HL-60 (cell line): Measurements from ENCODE around the gene ESR1.

ENCODE experiments used
- DNase-seq, 2 experiments: peaks; one replicate each; pipeline ENCODE4 v3.0.0-alpha.2; 2010 to 2020; ENCODE audit warnings: low read depth in 1 of 2, low spot score in 1 of 2
- H3K27ac ChIP-seq: fragments of 250-450 bp; sonication (Bioruptor Pico); replicated peaks from 2 replicates; pipeline ENCODE4 v1.5.1; 2020; ENCODE audit warnings: mild to moderate bottlenecking, moderate library complexity
- H3K27me3 ChIP-seq: fragments of 250-450 bp; sonication (Bioruptor Pico); 2 replicates; pipeline ENCODE4 v1.5.1; 2021; ENCODE audit warnings: mild to moderate bottlenecking, moderate library complexity; ENCODE audit not compliant: insufficient read depth, poor library complexity, severe bottlenecking
- H3K4me3 ChIP-seq: replicated peaks from 2 replicates; pipeline ENCODE4 v1.5.1; 2011; ENCODE audit warnings: mild to moderate bottlenecking, control low read depth, low read length; ENCODE audit not compliant: insufficient read depth
- CTCF ChIP-seq: IDR thresholded peaks from one replicate; pipeline ENCODE4 v1.5.1; 2011; ENCODE audit warnings: low read length, control low read depth, inconsistent platforms; ENCODE audit not compliant: insufficient read depth
- GABPA ChIP-seq: IDR thresholded peaks from 2 replicates; pipeline ENCODE4 v1.6.1; 2012; ENCODE audit warnings: low read depth
- POLR2AphosphoS5 ChIP-seq: IDR thresholded peaks from 2 replicates; pipeline ENCODE4 v1.6.1; 2012; ENCODE audit warnings: low read depth
- REST ChIP-seq: IDR thresholded peaks from 2 replicates; pipeline ENCODE4 v1.6.1; 2012; ENCODE audit warnings: low read depth; ENCODE audit not compliant: insufficient replicate concordance
- SPI1 ChIP-seq: IDR thresholded peaks from 2 replicates; pipeline ENCODE4 v1.6.1; 2012; ENCODE audit warnings: low read depth, mild to moderate bottlenecking, borderline replicate concordance

The ESR1 gene

GRCh38 chr6:151959086-151959485 lies 151.6 kb downstream of the ESR1 start:
- no peak for DNase-seq
- Histone ChIP-seq H3K27ac (no peak overlapping the region), H3K27me3 (no peaks in the 10 kb centered on the region), H3K4me3 (no peak overlapping the region)
- TF ChIP-seq CTCF (no peak), GABPA (no peak), REST (no peak), POLR2AphosphoS5 (no peak), SPI1 (no peak)

GRCh38 chr6:151961809-151962208 lies 154.3 kb downstream of the ESR1 start:
- no peak for TF ChIP-seq POLR2AphosphoS5
- TF ChIP-seq SPI1, result no peak
- TF ChIP-seq GABPA, result no peak
- no peak for TF ChIP-seq REST
- no peak for TF ChIP-seq CTCF
- Histone ChIP-seq H3K4me3 (no peak overlapping the region), H3K27me3 (no peaks in the 10 kb centered on the region), H3K27ac (no peak overlapping the region)
- DNase-seq, result no peak

- no peak for DNase-seq
- Histone ChIP-seq H3K27ac (no peak overlapping the region), H3K27me3 (no peaks in the 10 kb centered on the region), H3K4me3 (no peak overlapping the region)
- TF ChIP-seq GABPA (no peak), REST (no peak), CTCF (no peak), SPI1 (no peak), POLR2AphosphoS5 (no peak)
Observed at GRCh38 chr6:151962246-151962846, 154.9 kb downstream of the ESR1 start.
